ENCODE measurements around the gene GNB1L.

GRCh38 chr22:19797086-19798002 lies 57.3 kb downstream of the GNB1L start:
- no peak for TF ChIP-seq ZNF274 (IDR thresholded peaks at IDR 0.05; ENCODE audit: low read depth, low read length)
- TF ChIP-seq SUZ12 (IDR thresholded peaks at IDR 0.05; ENCODE audit: extremely low read depth, insufficient read depth, insufficient read length), result no peak
- TF ChIP-seq YY1 (IDR thresholded peaks at IDR 0.05; ENCODE audit: insufficient read depth, insufficient read length), result no peak

All from NT2/D1 (cell line).